Measurements from ENCODE around the gene HPX.

Gene HPX

DNA sequence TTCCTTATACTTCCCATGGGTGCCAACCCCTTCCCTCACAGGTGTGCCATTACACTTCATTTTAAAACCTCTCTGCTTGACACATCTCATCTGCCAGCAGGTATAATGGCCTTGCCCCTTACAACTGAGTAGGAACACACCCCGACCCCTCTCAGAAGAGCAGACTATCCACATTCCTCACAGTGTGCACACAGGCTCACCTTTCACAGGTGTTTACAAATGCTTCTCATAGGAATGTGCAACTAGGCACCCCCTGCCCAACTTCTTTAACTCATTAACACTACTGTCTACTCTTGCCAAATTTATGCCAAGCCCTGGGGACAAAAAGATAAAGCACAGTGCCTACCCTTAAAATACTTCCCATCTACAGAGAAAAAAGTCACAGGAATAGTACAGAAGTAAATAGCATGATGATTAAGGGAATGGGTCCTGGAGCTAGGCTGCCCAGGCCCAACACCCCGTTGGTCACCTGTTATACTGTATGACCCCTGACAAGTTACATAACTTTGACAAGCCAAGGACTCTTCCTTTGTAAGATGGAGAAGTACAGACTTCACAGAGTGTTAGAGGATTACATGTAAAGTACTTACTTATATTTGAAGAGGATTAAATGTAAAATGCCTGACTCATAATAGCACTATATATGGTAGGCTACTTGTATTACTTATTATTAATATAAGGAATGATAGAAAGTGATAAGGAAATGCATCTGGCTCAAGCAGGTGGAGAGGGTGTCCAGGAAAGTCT is 17.7 kb upstream of the HPX start:
- DNase-seq: no peak

DNA sequence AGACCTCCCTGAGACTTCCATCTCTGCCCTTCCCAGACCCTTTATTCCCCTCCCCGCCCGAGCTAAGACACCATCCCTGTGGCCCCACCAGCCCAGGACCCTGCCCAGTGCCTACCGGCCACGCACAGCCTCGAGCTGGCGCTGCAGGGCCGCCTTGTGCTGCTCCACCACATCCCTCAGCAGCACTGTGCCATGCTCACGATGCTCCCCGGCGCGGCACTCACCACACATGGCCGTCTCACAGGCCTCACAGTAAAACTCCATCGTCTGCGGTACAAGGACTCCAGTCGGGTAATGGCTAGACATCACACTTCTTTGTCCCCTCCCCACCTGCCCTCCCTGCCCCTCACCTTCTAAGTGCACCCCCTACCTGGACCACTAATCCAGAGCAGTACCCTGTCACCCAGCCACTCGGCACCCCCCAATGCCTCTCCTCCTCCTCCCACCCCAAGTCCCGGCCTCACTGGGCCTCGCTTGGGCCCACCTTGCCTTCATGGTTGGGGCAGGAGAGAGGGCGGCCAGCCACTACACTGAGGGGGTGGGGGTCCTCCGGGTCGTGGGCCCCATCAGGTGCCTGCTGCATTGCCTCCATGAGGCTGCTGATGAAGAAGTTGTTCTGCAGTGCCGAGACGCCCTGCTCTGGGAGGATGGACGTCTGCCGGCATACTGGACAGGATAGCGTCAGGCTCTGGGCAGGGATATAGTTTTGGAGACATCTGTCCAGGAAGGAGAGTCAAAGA is 17.0 kb upstream of the HPX start:
- DNase-seq: no peak

DNA sequence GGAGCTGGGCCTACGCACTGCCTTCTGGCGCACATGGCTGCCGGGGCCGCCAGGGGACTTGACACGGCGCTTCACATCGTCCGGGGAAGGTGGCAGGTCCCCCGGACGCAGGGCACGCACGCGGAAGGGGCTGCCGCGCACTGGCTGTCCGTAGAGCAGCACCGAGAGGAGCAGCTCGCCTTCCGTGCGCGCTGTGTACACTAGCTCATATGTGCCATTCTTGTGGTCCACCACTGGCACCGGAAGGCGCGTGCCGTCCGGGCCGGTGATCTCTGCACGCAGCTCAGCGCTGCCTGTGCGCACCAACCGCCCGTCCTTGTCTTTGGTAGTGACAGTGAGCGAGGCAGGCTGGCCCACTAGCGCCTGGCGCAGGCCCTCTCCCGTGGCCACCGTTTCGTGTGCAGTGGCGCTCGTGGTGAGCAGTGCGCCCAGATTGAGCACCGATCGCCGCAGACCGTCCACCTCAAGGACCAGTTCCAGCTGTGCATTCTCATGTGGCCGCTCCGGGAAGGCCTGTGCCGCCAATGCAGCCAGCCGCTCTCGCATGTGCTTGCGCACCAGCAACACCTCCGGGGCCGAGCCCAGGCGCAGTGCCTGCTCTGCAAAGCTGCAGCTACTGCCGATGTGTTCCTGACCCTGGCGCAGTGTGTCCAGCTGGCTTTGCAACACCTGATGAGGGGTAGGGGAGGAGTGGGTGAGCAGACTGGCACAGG is 15.7 kb upstream of the HPX start:
- no peak for DNase-seq

DNA sequence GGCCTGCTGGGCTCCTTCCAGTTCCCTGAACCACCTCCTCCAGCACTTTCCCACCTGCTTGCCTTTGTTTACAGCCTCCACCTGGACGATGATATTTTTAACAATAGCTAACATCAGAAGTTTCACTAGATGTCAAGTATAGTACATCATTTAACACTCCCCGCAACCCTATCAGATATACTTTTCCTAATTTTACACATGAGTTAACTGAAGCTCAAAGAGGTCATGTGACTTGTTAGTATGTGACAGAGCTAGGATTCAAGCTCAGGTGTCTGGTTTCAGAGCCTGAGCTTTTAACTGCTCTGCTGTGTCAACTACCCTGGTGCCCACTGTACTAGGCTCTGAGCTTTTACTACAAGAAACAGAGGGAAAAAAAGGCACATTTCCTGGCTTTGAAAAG is 14.3 kb upstream of the HPX start:
- no peak for DNase-seq

DNA sequence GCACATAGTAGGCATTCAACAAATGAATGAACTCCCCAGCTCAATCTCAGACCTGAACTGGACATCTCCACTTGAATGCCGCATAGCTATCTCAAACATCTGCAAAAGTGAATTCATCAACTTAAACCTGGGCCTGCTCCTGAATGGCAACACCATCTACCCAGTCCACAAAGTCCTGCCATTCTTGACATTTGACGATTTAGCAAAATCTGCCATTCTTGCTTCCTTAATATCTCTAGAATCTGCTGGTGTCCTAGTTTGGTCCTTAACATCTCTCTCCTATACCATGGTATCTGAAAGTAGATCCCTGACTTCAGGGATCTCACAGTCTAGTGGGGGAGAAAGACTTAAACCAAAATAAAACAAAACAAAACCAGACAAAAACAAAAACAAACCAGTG is 12.4 kb upstream of the HPX start:
- no peak for DNase-seq

DNA sequence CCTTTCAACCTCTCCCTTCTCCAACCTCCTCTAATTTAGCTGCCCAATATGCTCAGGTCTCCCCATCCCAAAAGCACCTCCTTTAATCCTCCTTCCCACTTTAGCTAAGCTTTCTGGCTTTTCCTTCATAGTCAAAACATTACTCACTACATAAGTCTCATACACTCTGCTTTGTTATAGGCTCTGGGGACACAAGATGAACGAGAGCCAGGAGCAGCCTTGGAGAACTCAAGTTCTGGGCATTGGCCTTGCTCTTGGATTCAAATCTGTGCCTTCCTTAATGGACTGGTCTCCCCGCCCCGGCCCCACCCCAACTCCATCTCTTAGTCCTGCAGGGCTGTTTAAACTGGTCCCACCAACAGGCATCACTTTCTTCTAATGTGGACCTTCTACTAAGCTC is 11.4 kb upstream of the HPX start:
- no peak for DNase-seq

DNA sequence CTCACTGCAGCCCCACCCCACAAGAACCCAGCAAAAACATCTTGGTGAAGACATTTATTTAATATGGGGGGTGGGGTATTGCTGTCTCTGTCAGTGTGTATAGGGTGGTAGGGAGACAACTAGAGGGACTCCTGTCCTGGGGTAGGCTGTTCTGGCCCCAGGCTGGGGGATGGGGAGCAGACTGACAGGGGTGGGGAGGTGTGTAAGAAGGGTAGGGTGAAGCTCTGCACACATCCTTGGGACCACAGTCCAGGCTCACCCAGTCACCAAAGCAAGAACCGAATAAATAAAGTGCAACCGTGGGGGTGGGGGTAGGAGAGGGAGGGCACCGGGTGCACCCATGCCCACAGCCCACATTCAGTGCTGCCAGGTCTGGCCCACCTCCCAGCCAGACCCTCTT is 7.8 kb upstream of the HPX start:
- DNase-seq: no peak

DNA sequence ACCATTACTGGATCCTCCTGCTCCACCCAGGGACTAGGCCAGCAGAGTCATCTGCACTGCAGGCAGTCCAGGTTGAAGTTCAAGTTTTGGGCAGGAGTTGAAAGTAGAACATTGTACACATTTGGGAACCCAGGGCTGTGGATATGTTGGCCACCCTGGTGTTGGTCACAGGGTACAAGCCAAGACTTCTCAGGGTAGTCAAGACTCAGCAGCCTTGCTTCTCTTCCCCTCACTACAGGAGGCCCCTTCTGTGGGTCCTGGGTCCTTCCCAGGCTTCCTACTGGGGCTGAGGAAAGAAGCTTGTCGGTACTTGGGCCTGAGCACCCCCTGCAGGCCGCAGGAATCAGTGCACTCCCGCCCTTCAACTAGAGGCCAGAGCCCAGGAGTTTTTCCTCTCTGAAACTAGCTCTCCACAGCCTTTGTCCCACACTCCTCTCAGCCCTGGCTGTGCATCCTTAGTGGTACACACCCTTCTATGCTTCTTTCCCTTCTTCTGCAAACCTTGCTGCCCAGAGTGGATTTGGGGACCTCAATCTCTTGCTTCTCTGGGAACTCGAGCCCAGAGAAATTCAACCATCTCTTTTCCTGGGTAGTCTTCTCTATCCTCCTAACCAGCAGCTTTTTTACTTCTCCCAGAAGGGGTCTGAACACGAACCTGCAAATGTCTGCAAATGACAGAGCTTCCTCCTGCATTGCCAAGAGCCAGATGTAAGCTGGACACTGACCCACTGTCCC is 2.6 kb upstream of the HPX start:
- DNase-seq: peak; percentile 9

DNA sequence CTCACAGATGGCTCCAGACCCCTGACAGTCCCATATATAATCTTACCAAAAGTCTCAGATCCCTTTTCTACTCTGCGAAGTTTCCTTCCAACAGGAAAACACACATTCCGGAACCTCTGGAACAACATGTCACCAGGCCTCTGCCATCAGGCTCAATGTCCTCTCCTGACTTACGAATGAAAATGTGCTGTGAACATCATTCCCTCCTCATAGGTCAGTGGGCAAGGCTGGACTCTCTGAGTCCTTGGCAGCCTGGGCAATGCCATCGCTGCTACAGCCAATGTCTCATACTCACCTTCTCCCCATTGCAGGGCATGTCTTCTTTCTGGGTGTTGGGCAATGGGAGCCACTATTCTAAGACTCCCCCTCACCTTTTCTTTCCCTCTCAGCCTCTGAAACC is 1.7 kb upstream of the HPX start:
- DNase-seq: no peak

DNA sequence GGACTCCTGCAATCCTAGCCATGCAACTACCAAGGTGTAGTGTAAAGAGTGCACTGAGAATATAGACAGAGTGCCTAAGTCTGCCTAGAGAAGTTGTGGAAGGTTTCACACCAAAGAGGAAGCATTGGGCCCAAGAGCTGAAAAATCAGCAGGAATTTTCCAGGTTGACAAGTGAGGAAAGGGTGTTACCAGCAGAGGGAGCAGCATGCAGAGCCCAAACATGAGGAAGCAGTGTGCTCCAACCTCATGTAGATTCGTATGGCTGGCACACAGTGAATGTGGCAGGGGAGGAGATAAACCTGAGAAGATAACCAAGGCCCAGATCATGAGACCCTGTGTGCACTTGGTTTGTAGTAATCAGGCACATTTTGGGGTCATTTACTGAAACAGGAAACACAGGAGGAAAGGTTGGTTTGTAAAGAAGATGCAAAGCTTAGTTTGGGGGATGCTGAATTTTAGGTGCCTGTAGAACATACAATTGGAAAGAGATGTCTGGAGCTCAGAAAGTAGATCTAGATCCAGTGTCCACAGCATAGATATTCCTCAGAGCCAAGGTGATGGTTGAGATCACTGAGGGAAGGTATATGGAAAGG is 1.7 kb downstream of the HPX start:
- peak; percentile 19 for DNase-seq

DNA sequence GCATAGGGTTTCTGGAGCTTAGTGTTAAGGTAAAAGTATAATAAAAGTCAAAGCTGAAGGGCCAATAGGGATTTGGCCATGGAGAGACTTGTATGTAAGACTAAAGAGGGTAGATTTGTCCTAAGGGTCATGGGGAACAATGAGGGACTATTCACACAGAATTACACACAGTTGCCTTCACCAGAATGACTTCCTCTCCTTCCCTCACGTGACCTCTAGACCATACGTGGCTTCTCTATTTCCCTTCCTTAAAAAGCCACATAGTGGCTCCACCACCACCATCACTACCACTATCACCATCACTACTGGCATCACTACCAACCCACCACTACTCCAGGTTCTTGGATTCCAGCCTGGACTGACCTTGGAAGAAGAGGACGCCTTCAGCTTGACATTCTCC is 2.8 kb downstream of the HPX start:
- no peak for DNase-seq

DNA sequence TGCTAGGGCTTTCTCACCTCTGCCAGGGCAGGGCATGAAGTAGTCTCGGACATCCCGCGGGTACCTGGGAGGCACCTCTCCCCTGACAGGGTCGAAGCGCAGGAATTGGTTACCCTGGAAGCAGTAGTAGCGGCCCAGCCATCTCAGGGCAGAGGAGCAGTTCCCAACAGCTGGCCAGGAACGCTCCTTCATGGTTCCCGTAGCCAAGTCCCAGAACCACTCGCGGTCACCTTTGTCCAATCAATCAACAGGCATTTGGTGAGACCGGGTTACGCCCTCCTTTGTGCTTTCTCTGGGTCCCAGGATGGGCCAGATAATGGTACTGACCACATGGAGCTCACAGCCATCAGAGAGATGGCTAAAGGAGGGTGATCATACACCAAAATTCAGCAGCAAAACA is 3.4 kb downstream of the HPX start:
- no peak for DNase-seq

DNA sequence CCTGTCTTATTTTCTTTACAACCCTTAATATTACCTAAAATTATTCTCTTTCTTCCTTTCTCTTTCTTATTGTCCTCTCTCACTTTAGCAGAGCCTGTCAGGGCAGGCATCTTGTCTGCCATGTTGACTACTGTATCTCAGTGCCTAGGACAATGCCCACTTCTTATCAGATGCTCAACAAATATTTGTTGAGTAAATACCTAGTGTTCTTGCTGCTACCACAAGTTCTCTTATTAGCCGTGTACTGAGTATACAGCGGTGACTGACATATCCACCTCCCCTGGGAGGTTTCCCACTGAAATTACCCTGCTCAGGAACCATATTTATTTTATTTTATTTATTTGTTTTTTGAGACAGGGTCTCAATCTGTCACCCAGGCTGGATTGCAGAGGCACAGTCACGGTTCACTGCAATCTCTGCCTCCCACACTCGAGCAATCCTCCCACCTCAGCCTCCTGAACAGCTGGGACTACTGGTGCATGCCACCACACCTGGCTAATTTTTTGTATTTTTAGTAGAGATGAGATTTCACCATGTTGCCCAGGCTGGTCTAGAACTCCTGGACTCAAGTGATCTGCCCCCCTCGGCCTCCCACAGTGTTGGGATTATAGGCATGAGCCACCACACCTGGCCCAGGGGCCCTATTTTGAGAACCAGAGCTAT is 6.7 kb downstream of the HPX start:
- no peak for DNase-seq

DNA sequence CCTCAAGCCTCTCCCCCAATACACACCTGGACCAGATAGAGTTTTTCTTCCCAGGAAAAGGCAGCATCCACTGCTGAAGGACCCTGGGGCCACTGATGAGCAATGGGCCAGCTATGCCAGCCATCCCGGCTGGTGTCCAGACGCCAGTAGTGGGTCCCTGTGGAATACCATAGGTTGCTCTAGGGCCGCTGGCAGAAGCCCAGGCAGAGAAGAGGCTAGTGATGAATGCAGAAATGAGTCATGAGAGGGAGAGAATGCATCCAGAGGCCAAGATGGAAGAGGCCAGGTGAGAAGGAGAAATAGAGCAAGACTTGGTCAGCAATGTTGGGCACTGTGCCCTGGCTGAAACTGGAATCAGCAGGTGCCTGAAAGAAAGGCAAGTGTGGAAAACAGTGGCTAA is 8.9 kb downstream of the HPX start:
- no peak for DNase-seq

DNA sequence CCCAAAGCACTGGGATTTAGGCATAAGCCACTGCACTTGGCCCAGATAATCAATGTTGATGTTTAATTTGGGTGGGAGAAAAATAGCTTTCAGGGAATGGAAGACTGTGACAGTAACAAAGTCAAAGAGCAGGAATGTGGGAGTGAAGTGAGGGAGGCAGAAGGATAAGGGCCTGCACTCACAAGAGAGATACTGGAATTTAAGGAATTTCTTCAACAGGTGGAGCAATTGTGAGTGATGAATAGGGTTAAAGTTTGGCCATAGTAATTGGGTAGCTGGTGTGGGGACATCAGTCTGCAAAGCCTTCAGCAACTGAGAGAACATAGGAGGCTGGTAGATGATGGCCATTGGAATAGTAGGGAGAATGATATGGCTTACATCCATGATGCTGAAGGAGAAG is 13.3 kb downstream of the HPX start:
- no peak for DNase-seq

DNA sequence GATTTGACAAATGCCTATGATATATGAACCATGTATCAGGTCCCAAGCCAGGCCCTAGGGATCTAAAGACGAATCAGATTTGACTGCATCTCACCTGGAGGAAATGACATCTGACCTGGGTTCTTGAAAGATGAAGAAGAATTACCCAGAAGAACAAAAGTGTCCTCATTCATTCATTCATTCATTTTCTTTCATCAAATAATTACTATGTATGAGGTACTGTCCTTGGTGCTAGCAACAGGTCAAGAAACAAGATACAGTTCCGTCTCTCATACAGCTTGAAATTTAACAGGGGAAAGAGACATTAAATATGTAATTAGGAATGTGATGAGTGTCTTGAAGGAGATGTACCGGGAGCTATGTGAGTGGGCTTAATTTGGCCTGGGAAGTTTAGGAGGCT is 20.1 kb downstream of the HPX start:
- no peak for DNase-seq

DNA sequence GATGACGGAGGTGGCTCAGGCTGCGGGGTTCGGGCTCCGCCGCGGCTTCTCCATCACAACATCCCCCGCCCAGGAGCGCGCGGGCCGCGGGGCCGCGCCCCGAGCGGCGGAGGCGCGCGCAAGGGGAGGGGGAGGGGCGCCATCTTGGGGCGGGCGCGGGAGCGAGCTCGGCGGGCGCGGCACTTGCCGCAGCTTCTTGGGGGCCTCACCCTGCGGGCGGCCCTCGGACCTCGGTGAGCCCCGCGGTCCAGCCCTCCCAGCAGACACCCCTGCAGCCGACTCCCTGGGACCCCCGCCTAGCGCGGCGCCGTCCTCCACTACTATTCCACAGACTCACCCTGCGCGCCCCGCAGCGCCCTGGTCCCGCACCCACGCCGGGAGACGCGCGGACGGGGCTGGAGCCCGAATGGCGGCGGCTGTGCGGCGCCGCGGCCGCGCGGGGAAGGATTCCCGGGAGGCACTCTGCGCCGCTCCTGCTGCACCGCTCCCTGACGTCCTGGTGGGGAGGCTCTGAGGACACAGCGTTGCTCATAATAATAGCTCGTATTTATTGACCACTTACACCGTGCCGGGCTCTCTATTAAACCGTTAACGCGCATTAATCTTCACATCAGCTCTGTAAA is 21.7 kb downstream of the HPX start, which contains the start of gene APBB1:
Gene APBB1 (minus strand): TSS at position 86 of the 623 bp plus-strand sequence. CDS start 7,747 bp downstream, outside the sequence.
- DNase-seq: peak; percentile 40

DNA sequence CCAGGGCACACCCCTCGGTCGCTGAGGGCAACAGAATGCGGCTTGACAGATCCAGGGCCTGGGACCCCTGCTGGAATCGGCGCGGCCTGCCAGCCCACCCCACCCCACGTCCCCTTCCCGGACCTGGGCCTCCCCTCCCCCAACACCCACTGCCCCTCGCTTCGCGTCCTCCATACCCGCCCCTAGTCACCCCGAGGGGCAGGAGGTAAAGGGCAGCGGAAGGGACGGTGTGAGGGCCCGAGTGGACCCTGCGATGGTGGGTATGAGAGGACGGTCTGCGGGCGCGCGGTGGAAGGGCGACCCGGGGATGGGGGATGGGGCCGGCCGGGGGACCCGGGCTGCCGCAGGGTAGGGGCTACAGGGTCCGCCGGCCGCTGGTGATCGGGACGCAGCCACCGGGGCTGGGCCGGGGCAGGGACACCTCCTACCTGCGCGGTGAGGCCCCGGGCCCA is 22.2 kb downstream of the HPX start:
- peak; percentile 10 for DNase-seq

DNA sequence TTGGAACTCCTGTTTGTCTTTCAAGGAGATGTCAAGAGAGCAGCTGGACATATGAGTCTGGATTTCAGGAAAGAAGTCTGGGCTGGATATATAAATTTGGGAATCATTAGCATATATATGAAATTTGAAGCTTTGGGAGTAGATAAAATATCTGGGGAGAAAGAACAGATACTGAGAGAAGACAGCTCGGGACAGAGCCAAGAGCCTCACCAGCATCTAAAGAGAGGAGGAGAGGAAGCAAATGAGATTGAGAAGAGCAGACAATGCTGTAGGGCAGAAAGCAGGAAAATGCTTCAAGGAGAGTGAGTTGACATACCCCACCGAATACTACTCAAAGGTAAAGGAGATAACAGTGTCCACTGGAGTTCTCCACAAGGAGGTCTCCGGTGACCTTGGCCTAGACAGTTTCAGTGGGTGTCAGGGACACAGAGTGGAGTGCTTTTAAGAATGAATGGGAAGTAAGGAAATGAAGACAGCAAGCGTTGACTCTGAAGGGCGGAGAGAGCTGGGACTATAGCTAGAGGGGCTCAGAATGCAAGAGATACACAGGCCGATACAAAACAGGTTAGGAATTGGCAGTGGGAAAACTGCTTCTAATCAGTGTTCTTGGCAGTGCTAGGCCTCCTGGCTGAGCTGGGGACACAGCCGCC is 22.8 kb downstream of the HPX start:
- no peak for DNase-seq

DNA sequence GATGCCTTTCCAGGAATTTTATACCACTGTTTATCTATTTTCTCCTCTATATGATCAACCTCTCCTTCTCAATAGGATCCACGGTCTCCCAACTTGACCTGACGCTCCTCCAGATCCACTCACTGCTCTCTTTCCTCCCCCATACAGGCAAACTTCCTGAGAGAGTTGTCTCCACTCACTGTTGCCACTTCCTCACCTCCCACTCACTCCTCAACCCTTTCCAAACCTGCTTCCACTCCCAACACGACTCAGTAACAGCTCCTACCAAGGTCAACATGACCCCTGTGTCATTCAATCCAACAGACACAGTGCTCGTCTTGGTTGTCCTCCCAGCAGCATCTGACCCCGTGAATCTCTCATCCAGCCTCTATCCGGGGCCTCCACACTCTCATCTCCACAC is 25.0 kb downstream of the HPX start:
- DNase-seq: no peak

DNA sequence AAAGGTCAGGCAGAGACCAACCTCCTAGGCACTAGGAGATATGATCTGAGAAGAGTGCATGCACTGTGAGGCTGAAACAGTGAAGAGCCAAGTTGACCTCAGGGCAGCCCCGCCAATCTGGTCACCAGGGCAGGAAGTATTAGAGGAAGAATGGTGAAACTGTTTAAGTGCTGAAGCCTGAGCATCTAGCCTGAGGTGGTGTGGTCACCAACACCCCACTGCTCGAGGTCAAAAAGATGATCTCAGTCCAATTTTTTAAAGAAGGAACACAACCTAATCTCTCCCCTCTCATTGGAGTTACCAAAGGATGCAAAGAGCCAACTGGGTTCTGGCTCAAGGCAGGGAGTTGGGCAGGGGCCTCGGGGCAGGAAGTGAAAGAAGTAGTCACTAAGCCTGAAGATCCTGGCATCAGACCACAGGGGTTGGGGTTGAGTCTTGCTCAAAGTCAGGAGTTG is 25.9 kb downstream of the HPX start:
- DNase-seq: no peak

Data from NCI-H2107 (cell line).